HEK293 (cell line): ENCODE measurements around the gene CAMP.
A peak's percentile ranks its signal among the peaks of the same experiment; 100 is the strongest.

Experiments
- ELK4 ChIP-seq: IDR thresholded peaks from 2 replicates; pipeline ENCODE4 v1.6.1; 2011; ENCODE audit warnings: mild to moderate bottlenecking, low read depth, low read length, borderline replicate concordance
- FEZF1 ChIP-seq: fragments of 450-650 bp; formaldehyde crosslinking; IDR thresholded peaks from 2 replicates; pipeline ENCODE4 v1.5.1; 2016; ENCODE audit warnings: missing biosample characterization, missing genetic modification characterization
- KLF8 ChIP-seq: fragments of 450-650 bp; formaldehyde crosslinking; IDR thresholded peaks from 2 replicates; pipeline ENCODE4 v1.5.1; 2016; ENCODE audit warnings: missing biosample characterization, missing genetic modification characterization
- PRDM6 ChIP-seq: fragments of 450-650 bp; formaldehyde crosslinking; IDR thresholded peaks from 2 replicates; pipeline ENCODE4 v1.5.1; 2017; ENCODE audit warnings: missing biosample characterization, missing genetic modification characterization
- REST ChIP-seq: fragments of 450-650 bp; formaldehyde crosslinking; IDR thresholded peaks from 2 replicates; pipeline ENCODE4 v1.5.1; 2016; ENCODE audit warnings: missing biosample characterization, missing genetic modification characterization
- TRIM28 ChIP-seq: IDR thresholded peaks from 2 replicates; pipeline ENCODE4 v1.6.1; 2011; ENCODE audit warnings: low read length, control low read depth, borderline replicate concordance
- TSHZ1 ChIP-seq: fragments of 450-650 bp; formaldehyde crosslinking; IDR thresholded peaks from 2 replicates; pipeline ENCODE4 v1.5.1; 2016; ENCODE audit warnings: missing biosample characterization, missing genetic modification characterization, borderline replicate concordance
- YY1 ChIP-seq: fragments of 450-650 bp; formaldehyde crosslinking; IDR thresholded peaks from 2 replicates; pipeline ENCODE4 v1.5.1; 2018; ENCODE audit warnings: missing biosample characterization, missing genetic modification characterization
- ZBTB26 ChIP-seq: fragments of 450-650 bp; formaldehyde crosslinking; optimal IDR thresholded peaks from 2 replicates; pipeline ENCODE3; 2016; ENCODE audit warnings: missing biosample characterization, mild to moderate bottlenecking, missing genetic modification characterization
- ZNF133 ChIP-seq: fragments of 450-650 bp; formaldehyde crosslinking; IDR thresholded peaks from 2 replicates; pipeline ENCODE4 v1.5.1; 2016; ENCODE audit warnings: missing biosample characterization, missing genetic modification characterization
- ZNF513 ChIP-seq: fragments of 450-650 bp; IDR thresholded peaks from 2 replicates; pipeline ENCODE4 v1.5.1; 2018; ENCODE audit warnings: missing biosample characterization, missing genetic modification characterization
- ZNF560 ChIP-seq: fragments of 450-650 bp; formaldehyde crosslinking; IDR thresholded peaks from 2 replicates; pipeline ENCODE4 v1.5.1; 2017; ENCODE audit warnings: missing biosample characterization, missing genetic modification characterization, borderline replicate concordance
- ZNF660 ChIP-seq: fragments of 450-650 bp; IDR thresholded peaks from 2 replicates; pipeline ENCODE4 v1.5.1; 2018; ENCODE audit warnings: missing biosample characterization, mild to moderate bottlenecking, missing genetic modification characterization
- ZNF670 ChIP-seq: fragments of 450-650 bp; formaldehyde crosslinking; IDR thresholded peaks from 2 replicates; pipeline ENCODE4 v1.5.1; 2016; ENCODE audit warnings: missing biosample characterization, missing genetic modification characterization, low read depth

CAMP gene

GRCh38 chr3:48187579-48188265 lies 35.6 kb upstream of the CAMP start (continued):
- TF ChIP-seq TSHZ1 (tag by site-specific recombination) (no peak), TRIM28 (no peak), REST (0 out of 2 replicates have a peak, but pooled peaks have one; percentile 15), ZNF660 (tag by site-specific recombination) (peak; percentile 50; the same call in 1 of the 2 replicates), ZBTB26 (tag by site-specific recombination) (peak; percentile 65), ZNF513 (tag by site-specific recombination) (peak; percentile 31; the same call in 1 of the 2 replicates), ZNF133 (tag by site-specific recombination) (no peak), ZNF560 (tag by site-specific recombination) (no peak), FEZF1 (tag by site-specific recombination) (no peak), PRDM6 (tag by site-specific recombination) (no peak), KLF8 (tag by site-specific recombination) (0 out of 2 replicates have a peak, but pooled peaks have one; percentile 36), ZNF670 (tag by site-specific recombination) (no peak), ELK4 (no peak), YY1 (tag by site-specific recombination) (peak; percentile 43; the same call in 1 of the 2 replicates)
